NCI-H1092 (cell line): ENCODE results near the gene CFAP107.
A peak's percentile ranks its signal among the peaks of the same experiment; 100 is the strongest.
"Not testable (repeated sequence)": the region's sequence is repeated elsewhere in the genome, so short reads cannot be mapped to it uniquely, and the experiment has no call there.

Experiments
- DNase-seq: peaks from one replicate; lab custom pipeline; 2025; lab: John Stamatoyannopoulos, UW

The CFAP107 gene

GRCh38 chr1:12778907-12779306 lies 32.9 kb downstream of the CFAP107 start:
- DNase-seq, result no peak

- peak; percentile 18 for DNase-seq
Observed at GRCh38 chr1:12781488-12781887, 35.5 kb downstream of the CFAP107 start.

GRCh38 chr1:12783783-12784182 lies 37.8 kb downstream of the CFAP107 start:
- DNase-seq, result not testable (repeated sequence)

- not testable (repeated sequence) for DNase-seq
Observed at GRCh38 chr1:12784729-12785128, 38.7 kb downstream of the CFAP107 start.

DNA sequence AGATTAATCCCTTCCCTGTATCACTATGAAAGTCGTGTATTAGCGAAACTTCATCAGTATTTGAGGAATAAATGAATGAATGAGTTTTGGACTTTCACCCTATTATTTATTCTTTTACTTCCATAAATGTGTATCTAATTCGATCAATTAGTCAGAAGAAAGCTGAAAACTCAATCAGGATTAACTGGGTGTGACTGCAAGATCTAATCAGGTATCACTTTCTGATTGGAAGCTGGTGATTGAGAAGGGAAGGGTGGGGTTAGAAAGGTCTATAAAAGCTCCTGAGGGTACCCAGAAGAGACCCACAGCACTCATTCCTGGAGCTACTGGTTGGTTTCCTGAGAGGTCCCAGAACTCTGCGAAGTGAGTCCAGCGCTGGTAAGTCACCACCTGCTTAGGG lies 45.1 kb downstream of the CFAP107 start, which contains the start of gene PRAMEF1:
PRAMEF1 (plus strand) TSS at position 301 of the 400 bp plus-strand sequence. CDS start 1,831 bp downstream, outside the sequence.
- not testable (repeated sequence) for DNase-seq

GRCh38 chr1:12798911-12799310 lies 52.9 kb downstream of the CFAP107 start:
- DNase-seq, result no peak

DNA sequence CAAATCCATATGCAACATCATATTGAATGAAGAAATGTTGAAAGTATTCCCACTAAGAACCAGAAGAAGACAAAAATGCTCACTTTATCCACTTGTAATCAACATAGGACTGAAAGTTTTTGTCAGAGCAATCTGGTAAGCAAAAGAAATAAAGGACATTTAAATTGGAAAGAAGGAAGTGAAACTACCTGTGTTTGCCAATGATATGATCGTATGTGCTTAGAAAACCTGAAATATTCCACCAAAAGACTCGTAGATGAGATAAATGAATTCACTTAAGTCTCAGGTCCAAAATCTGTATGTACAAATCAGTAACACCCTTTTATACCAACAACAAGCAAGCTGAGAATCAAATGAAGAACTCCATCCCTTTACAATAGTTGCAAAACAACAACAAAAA lies 53.7 kb downstream of the CFAP107 start:
- DNase-seq, result no peak

GRCh38 chr1:12809933-12810332 lies 63.9 kb downstream of the CFAP107 start:
- DNase-seq, result no peak

GRCh38 chr1:12810691-12811408 lies 64.8 kb downstream of the CFAP107 start:
- DNase-seq, result no peak

- no peak for DNase-seq
Observed at GRCh38 chr1:12811409-12811784, 65.4 kb downstream of the CFAP107 start.
